K562 (cell line): ENCODE data around the gene ZNF433.

Experiments
- EP300 ChIP-seq: IDR thresholded peaks from 2 replicates; pipeline ENCODE4 v1.6.1; 2012; ENCODE audit warnings: low read length, improper control_type of control experiment
- EZH2 ChIP-seq: IDR thresholded peaks from 2 replicates; pipeline ENCODE4 v1.6.1; 2012; ENCODE audit warnings: low read depth, mild to moderate bottlenecking, inconsistent platforms, low read length, borderline replicate concordance
- FOXP1 ChIP-seq: sonication (generic); formaldehyde crosslinking; IDR thresholded peaks from 2 replicates; pipeline ENCODE4 v1.8.0; 2022; ENCODE audit warnings: mild to moderate bottlenecking, missing genetic modification reagents
- GTF2E2 ChIP-seq: fragments of 200-800 bp; sonication (Bioruptor generic); IDR thresholded peaks from 2 replicates; pipeline ENCODE4 v1.6.1; 2016; ENCODE audit warnings: missing genetic modification characterization, missing compliant biosample characterization
- SMAD3 ChIP-seq: fragments of 450-650 bp; formaldehyde crosslinking; conservative IDR thresholded peaks from 2 replicates; pipeline ENCODE4 v1.4.0; 2020; ENCODE audit warnings: mild to moderate bottlenecking
- SMC3 ChIP-seq: conservative IDR thresholded peaks from 2 replicates; pipeline ENCODE4 v1.6.1; 2011; ENCODE audit warnings: low read depth, low read length, improper control_type of control experiment; ENCODE audit not compliant: insufficient read depth
- USF1 ChIP-seq: sonication (generic); formaldehyde crosslinking; IDR thresholded peaks from 2 replicates; pipeline ENCODE4 v1.9.0; 2022; ENCODE audit warnings: mild to moderate bottlenecking, missing genetic modification reagents
- YY1 ChIP-seq, 3 experiments: IDR thresholded peaks; 2 replicates each; pipeline ENCODE4 v1.6.1; 2011; ENCODE audit warnings: low read length in 2 of 3, mild to moderate bottlenecking in 2 of 3, moderate library complexity in 2 of 3, borderline replicate concordance in 1 of 3, control low read depth in 1 of 3, low read depth in 1 of 3; ENCODE audit not compliant: insufficient read depth in 3 of 3, insufficient replicate concordance in 2 of 3, control insufficient read depth in 1 of 3, insufficient read length in 1 of 3; ENCODE audit errors: extremely low read depth in 1 of 3
- ZBTB49 ChIP-seq: sonication (generic); formaldehyde crosslinking; IDR thresholded peaks from 2 replicates; pipeline ENCODE4 v1.8.0; 2022; ENCODE audit warnings: missing genetic modification reagents, mild to moderate bottlenecking, borderline replicate concordance
- ZNF134 ChIP-seq: fragments of 250-450 bp; sonication (Bioruptor Pico); conservative IDR thresholded peaks from 2 replicates; pipeline ENCODE4 v1.4.0; 2020
- ZNF449 ChIP-seq: fragments of 250-450 bp; sonication (Bioruptor Pico); IDR thresholded peaks from 2 replicates; pipeline ENCODE4 v1.8.0; 2022; ENCODE audit warnings: moderate library complexity, mild to moderate bottlenecking, inconsistent platforms
- ZNF512 ChIP-seq: IDR thresholded peaks from 2 replicates; pipeline ENCODE4 v1.6.1; 2016; ENCODE audit warnings: missing genetic modification characterization, missing compliant biosample characterization

GRCh38 chr19:12000152-12000981, 35.1 kb downstream of the ZNF433 start:
- no peak for TF ChIP-seq ZNF449 (CRISPR knock-in tag)
- TF ChIP-seq SMAD3 (CRISPR knock-in tag) = no peak
- no peak for TF ChIP-seq USF1
- no peak for TF ChIP-seq ZNF134
- no peak for TF ChIP-seq EP300
- TF ChIP-seq SMC3 = no peak
- TF ChIP-seq FOXP1 (CRISPR knock-in tag) = no peak
- no peak for TF ChIP-seq EZH2
- TF ChIP-seq YY1 (IDR thresholded peaks at IDR 0.05; ENCODE audit: borderline replicate concordance in 1 of 3, control insufficient read depth in 1 of 3, extremely low read depth in 1 of 3, insufficient read depth in 3 of 3, insufficient read length in 1 of 3, insufficient replicate concordance in 2 of 3, low read depth in 1 of 3, low read length in 2 of 3) = no peak
- TF ChIP-seq ZBTB49 (CRISPR knock-in tag) = no peak
- no peak for TF ChIP-seq GTF2E2 (tag)
- TF ChIP-seq ZNF512 (tag) = no peak
